ENCODE results near the gene USH1G. TPM values are rescaled to one million over a fixed set of nuclear protein-coding genes. Genes with fewer than 3 reads are reported as not detected.

Gene USH1G
- total and polyA plus RNA-seq, 2 of the 13 experiments (the other 11 are each of a cell fraction or from before 2014, with no cell fraction given) = 0.04 TPM; not detected in 1

- no peak for TF ChIP-seq MLXIP (CRISPR knock-in tag; IDR thresholded peaks at IDR 0.05; ENCODE audit: borderline replicate concordance)
- no peak; the same call in 1 of the 2 replicates for TF ChIP-seq CHD2 (IDR thresholded peaks at IDR 0.05; ENCODE audit: low read depth, low read length)
- TF ChIP-seq ZNF577 (CRISPR knock-in tag; IDR thresholded peaks at IDR 0.05; ENCODE audit: borderline replicate concordance, low read depth) = no peak
- TF ChIP-seq, protein P1, sequence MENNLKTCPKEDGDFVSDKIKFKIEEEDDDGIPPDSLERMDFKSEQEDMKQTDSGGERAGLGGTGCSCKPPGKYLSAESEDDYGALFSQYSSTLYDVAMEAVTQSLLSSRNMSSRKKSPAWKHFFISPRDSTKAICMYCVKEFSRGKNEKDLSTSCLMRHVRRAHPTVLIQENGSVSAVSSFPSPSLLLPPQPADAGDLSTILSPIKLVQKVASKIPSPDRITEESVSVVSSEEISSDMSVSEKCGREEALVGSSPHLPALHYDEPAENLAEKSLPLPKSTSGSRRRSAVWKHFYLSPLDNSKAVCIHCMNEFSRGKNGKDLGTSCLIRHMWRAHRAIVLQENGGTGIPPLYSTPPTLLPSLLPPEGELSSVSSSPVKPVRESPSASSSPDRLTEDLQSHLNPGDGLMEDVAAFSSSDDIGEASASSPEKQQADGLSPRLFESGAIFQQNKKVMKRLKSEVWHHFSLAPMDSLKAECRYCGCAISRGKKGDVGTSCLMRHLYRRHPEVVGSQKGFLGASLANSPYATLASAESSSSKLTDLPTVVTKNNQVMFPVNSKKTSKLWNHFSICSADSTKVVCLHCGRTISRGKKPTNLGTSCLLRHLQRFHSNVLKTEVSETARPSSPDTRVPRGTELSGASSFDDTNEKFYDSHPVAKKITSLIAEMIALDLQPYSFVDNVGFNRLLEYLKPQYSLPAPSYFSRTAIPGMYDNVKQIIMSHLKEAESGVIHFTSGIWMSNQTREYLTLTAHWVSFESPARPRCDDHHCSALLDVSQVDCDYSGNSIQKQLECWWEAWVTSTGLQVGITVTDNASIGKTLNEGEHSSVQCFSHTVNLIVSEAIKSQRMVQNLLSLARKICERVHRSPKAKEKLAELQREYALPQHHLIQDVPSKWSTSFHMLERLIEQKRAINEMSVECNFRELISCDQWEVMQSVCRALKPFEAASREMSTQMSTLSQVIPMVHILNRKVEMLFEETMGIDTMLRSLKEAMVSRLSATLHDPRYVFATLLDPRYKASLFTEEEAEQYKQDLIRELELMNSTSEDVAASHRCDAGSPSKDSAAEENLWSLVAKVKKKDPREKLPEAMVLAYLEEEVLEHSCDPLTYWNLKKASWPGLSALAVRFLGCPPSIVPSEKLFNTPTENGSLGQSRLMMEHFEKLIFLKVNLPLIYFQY (CRISPR knock-in tag; IDR thresholded peaks at IDR 0.05; ENCODE audit: borderline replicate concordance) = no peak
- TF ChIP-seq ZNF589 (CRISPR knock-in tag; conservative IDR thresholded peaks at IDR 0.05) = peak; percentile 26; the same call in 1 of the 2 replicates
- no peak for TF ChIP-seq STAG1 (CRISPR knock-in tag; IDR thresholded peaks at IDR 0.05)
- TF ChIP-seq, protein P2, sequence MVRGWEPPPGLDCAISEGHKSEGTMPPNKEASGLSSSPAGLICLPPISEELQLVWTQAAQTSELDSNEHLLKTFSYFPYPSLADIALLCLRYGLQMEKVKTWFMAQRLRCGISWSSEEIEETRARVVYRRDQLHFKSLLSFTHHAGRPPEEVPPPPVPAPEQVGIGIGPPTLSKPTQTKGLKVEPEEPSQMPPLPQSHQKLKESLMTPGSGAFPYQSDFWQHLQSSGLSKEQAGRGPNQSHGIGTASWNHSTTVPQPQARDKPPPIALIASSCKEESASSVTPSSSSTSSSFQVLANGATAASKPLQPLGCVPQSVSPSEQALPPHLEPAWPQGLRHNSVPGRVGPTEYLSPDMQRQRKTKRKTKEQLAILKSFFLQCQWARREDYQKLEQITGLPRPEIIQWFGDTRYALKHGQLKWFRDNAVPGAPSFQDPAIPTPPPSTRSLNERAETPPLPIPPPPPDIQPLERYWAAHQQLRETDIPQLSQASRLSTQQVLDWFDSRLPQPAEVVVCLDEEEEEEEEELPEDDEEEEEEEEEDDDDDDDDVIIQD (CRISPR knock-in tag; IDR thresholded peaks at IDR 0.05; ENCODE audit: low read depth) = no peak; the same call in 1 of the 2 replicates
- TF ChIP-seq SIX1 (CRISPR knock-in tag; IDR thresholded peaks at IDR 0.05; ENCODE audit: borderline replicate concordance) = no peak
- TF ChIP-seq SNAPC4 (CRISPR knock-in tag; IDR thresholded peaks at IDR 0.05) = no peak
- no peak for TF ChIP-seq ZNF790 (CRISPR knock-in tag; IDR thresholded peaks at IDR 0.05; ENCODE audit: borderline replicate concordance)
- TF ChIP-seq JARID2 (CRISPR knock-in tag; IDR thresholded peaks at IDR 0.05; ENCODE audit: insufficient replicate concordance) = peak; percentile 81
- TF ChIP-seq KLF6 (CRISPR knock-in tag; IDR thresholded peaks at IDR 0.05) = peak; percentile 59; the same call in 1 of the 2 replicates
- TF ChIP-seq ZNF619 (CRISPR knock-in tag; IDR thresholded peaks at IDR 0.05) = no peak
- peak; percentile 85 for TF ChIP-seq ASH2L (IDR thresholded peaks at IDR 0.05; ENCODE audit: insufficient read length, low read depth, low read length)
Observed at GRCh38 chr17:74873037-74873873, 49.8 kb downstream of the USH1G start (continued).

All from HepG2 (cell line).